ENCODE data around the gene DIP2A.

GRCh38 chr21:46437096-46437498 is 21.6 kb upstream of the DIP2A start:
- TF ChIP-seq CTCF (IDR thresholded peaks at IDR 0.05; ENCODE audit: low read depth, low read length) = no peak
- TF ChIP-seq POLR2A (IDR thresholded peaks at IDR 0.05; ENCODE audit: extremely low read depth, insufficient read length) = no peak

All from NB4 (cell line).